NOMO-1 treated with DMSO at 0.1 percent for 48 hours (cell line): ENCODE measurements around the gene NCMAP.

Experiments used
- DNase-seq: peaks from one replicate; lab custom pipeline; 2025; ENCODE audit not compliant: unreplicated experiment; lab: John Stamatoyannopoulos, UW

The NCMAP gene

GRCh38 chr1:24570265-24571125 lies 14.6 kb downstream of the NCMAP start:
- no peak for DNase-seq

GRCh38 chr1:24572301-24572700 lies 16.4 kb downstream of the NCMAP start:
- peak; percentile 27 for DNase-seq

- no peak for DNase-seq
These were observed 20.2 kb downstream of the NCMAP start for GRCh38 chr1:24575905-24576587.

GRCh38 chr1:24578846-24579245 lies 23.0 kb downstream of the NCMAP start:
- DNase-seq, result no peak

GRCh38 chr1:24580756-24581155 lies 24.9 kb downstream of the NCMAP start:
- DNase-seq, result no peak

GRCh38 chr1:24584171-24584647 lies 28.3 kb downstream of the NCMAP start:
- DNase-seq, result no peak

- no peak for DNase-seq
These were observed 30.2 kb downstream of the NCMAP start for GRCh38 chr1:24586119-24586518.

GRCh38 chr1:24586970-24587820 lies 31.3 kb downstream of the NCMAP start:
- peak; percentile 67 for DNase-seq

- no peak for DNase-seq
These were observed 32.7 kb downstream of the NCMAP start for GRCh38 chr1:24588573-24588972.

GRCh38 chr1:24589200-24589599 lies 33.3 kb downstream of the NCMAP start:
- DNase-seq, result no peak

GRCh38 chr1:24591781-24592180 lies 35.9 kb downstream of the NCMAP start:
- DNase-seq, result no peak

GRCh38 chr1:24594328-24594598 lies 38.4 kb downstream of the NCMAP start:
- DNase-seq, result no peak

- no peak for DNase-seq
These were observed 40.6 kb downstream of the NCMAP start for GRCh38 chr1:24596401-24596880.

GRCh38 chr1:24599265-24599664 lies 43.4 kb downstream of the NCMAP start:
- no peak for DNase-seq

GRCh38 chr1:24600551-24600950 lies 44.7 kb downstream of the NCMAP start:
- DNase-seq, result no peak

GRCh38 chr1:24605534-24606295 lies 49.8 kb downstream of the NCMAP start:
- DNase-seq, result no peak

GRCh38 chr1:24606296-24606605 lies 50.4 kb downstream of the NCMAP start:
- no peak for DNase-seq

GRCh38 chr1:24606621-24607020 lies 50.7 kb downstream of the NCMAP start:
- no peak for DNase-seq

- DNase-seq, result no peak
These were observed 54.1 kb downstream of the NCMAP start for GRCh38 chr1:24609949-24610517.

- DNase-seq, result no peak
These were observed 63.5 kb downstream of the NCMAP start for GRCh38 chr1:24619376-24619775.

- no peak for DNase-seq
These were observed 64.8 kb downstream of the NCMAP start for GRCh38 chr1:24620678-24621077.
